Loucy (cell line): ENCODE results near the gene ERCC5.

Experiments used
- H2AFZ ChIP-seq: fragments of 200-600 bp; sonication (generic); 2 replicates; pipeline ENCODE4 v1.6.0; 2016; ENCODE audit warnings: antibody characterized with exemption, mild to moderate bottlenecking, low read length, moderate library complexity
- H3F3A ChIP-seq: fragments of 200-600 bp; 2 replicates; pipeline ENCODE4 v1.6.0; 2016; ENCODE audit warnings: antibody characterized with exemption, low read depth, mild to moderate bottlenecking
- H3K27me3 ChIP-seq: fragments of 200-600 bp; sonication (generic); 2 replicates; pipeline ENCODE4 v1.6.1; 2014; ENCODE audit warnings: low read length, mild to moderate bottlenecking; ENCODE audit not compliant: insufficient read depth, poor library complexity, severe bottlenecking
- H3K36me3 ChIP-seq: fragments of 200-600 bp; sonication (generic); 2 replicates; pipeline ENCODE4 v1.6.1; 2016; ENCODE audit warnings: low read length; ENCODE audit not compliant: insufficient read depth
- H3K4me1 ChIP-seq: fragments of 200-600 bp; sonication (generic); 2 replicates; pipeline ENCODE4 v1.5.1; 2014; ENCODE audit warnings: low read length, mild to moderate bottlenecking; ENCODE audit not compliant: insufficient read depth, poor library complexity, severe bottlenecking
- H3K4me2 ChIP-seq: fragments of 200-600 bp; sonication (generic); 2 replicates; pipeline ENCODE4 v1.6.0; 2014; ENCODE audit warnings: antibody characterized with exemption, low read length, low read depth, mild to moderate bottlenecking; ENCODE audit not compliant: poor library complexity, severe bottlenecking
- H3K4me3 ChIP-seq: fragments of 200-600 bp; sonication (generic); 2 replicates; pipeline ENCODE4 v1.5.1; 2014; ENCODE audit warnings: low read length, mild to moderate bottlenecking, mixed read lengths; ENCODE audit not compliant: poor library complexity, severe bottlenecking
- H3K79me2 ChIP-seq: fragments of 200-600 bp; sonication (generic); 2 replicates; pipeline ENCODE4 v1.6.1; 2014; ENCODE audit warnings: low read length; ENCODE audit not compliant: insufficient read depth
- H3K9ac ChIP-seq: fragments of 200-600 bp; sonication (generic); 2 replicates; pipeline ENCODE4 v1.6.0; 2014; ENCODE audit warnings: mild to moderate bottlenecking, low read depth, low read length, moderate library complexity; ENCODE audit not compliant: poor library complexity, severe bottlenecking
- H3K9me2 ChIP-seq: fragments of 200-600 bp; sonication (generic); replicated peaks from 2 replicates; pipeline ENCODE4 v1.6.1; 2016; ENCODE audit warnings: low read depth, low read length, mixed read lengths
- H3K9me3 ChIP-seq: fragments of 200-600 bp; sonication (generic); 2 replicates; pipeline ENCODE4 v1.6.1; 2014; ENCODE audit warnings: mild to moderate bottlenecking, antibody characterized with exemption, low read length, low read depth; ENCODE audit not compliant: insufficient read depth
- H4K20me1 ChIP-seq: fragments of 200-600 bp; sonication (generic); 2 replicates; pipeline ENCODE4 v1.6.0; 2014; ENCODE audit warnings: antibody characterized with exemption, low read length, mild to moderate bottlenecking; ENCODE audit not compliant: insufficient read depth, poor library complexity, severe bottlenecking
- CTCF ChIP-seq: fragments of 200-600 bp; sonication (generic); conservative IDR thresholded peaks from 2 replicates; pipeline ENCODE4 v1.5.1; 2014; ENCODE audit warnings: mild to moderate bottlenecking, antibody characterized with exemption, low read length
- EZH2phosphoT487 ChIP-seq: fragments of 200-600 bp; IDR thresholded peaks from 2 replicates; pipeline ENCODE4 v1.6.1; 2018; ENCODE audit warnings: antibody characterized with exemption, mild to moderate bottlenecking, moderate library complexity, borderline replicate concordance

The ERCC5 gene

GRCh38 chr13:102845630-102846260 lies at the start of gene ERCC5:
ERCC5 (plus strand) TSS chr13:102846032; CDS start chr13:102846267, 235 bp downstream.
- peaks cover 56% of the 10 kb centered on the region for H3K79me2 ChIP-seq

DNA sequence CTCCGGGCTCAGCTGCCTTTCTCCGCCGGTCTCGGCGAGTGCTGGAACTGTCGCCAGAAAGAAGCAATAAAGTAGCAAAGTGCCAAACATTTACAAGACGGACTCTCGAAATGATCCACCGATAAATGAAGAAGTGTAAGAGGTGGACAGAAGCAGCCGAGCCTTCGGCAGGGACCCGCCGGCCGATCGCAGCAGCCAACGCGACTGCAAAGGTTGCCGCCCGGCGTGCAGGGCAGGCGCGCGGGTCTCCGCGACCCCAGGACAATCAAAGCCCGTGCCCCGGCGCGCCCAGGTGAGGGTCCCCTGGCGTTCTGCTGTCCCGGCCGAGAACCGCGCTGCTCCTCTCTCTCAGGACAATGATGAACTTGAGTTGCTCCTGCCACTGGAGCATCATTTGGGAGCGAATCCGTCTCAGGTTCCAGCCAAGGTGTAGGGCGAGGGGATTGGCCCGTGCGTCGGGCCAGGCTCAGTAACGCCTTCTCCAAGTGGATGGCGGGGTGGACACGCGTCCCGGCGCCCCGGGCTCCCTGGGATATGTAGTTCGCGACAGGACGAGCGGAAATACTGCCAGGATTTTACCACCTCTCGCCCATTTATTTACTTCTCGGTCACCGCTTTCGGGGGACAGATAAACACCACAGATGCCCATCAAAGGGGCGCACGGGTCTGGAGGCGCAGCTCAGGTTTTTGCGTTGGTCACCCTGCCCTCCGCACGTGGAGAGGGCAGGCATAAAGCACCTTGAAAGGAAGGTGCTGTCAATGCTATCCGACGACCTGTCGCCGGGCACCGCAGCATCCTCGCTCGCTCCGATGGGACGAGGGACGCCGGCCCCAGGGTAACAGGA lies 47.0 kb upstream of the ERCC5 start, which contains the start of the genes BIVM and POGLUT2:
Gene BIVM (plus strand): TSS at position 539 of the 845 bp plus-strand sequence. CDS start 8,149 bp downstream, outside the sequence.
Gene POGLUT2 (minus strand): TSS at position 396 of the 845 bp plus-strand sequence. CDS start 306 bp downstream, at position 90.
- H3K9me2 ChIP-seq: no peaks in the 10 kb centered on the region
- H3K27me3 ChIP-seq: no peaks in the 10 kb centered on the region
- H3K4me3 ChIP-seq: peak within 1 kb of the TSS; percentile 80
- peak within 1 kb of the TSS; percentile 90; the same call in 1 of the 2 replicates for H2AFZ ChIP-seq
- H3K36me3 ChIP-seq: no peaks in the 10 kb centered on the region
- H3K9ac ChIP-seq: no peak within 1 kb of the TSS
- TF ChIP-seq EZH2phosphoT487 (no peak), CTCF (no peak)
- H3K4me1 ChIP-seq: peaks cover 9% of the 10 kb centered on the region
- H3K9me3 ChIP-seq: no peaks in the 10 kb centered on the region
- H4K20me1 ChIP-seq: no peaks in the 10 kb centered on the region
- H3F3A ChIP-seq: no peaks in the 10 kb centered on the region
- no peaks in the 10 kb centered on the region for H3K79me2 ChIP-seq
- peak within 1 kb of the TSS; percentile 77 for H3K4me2 ChIP-seq

More at GRCh38 chr13:102845630-102846260, at the start of gene ERCC5:
- H3K9me3 ChIP-seq: no peaks in the 10 kb centered on the region
- H3K27me3 ChIP-seq: no peaks in the 10 kb centered on the region
- H2AFZ ChIP-seq: peak within 1 kb of the TSS; percentile 79
- TF ChIP-seq EZH2phosphoT487 (no peak), CTCF (no peak; the same call in 1 of the 2 replicates)
- peak within 1 kb of the TSS; percentile 100 for H3K9ac ChIP-seq
- peaks cover 36% of the 10 kb centered on the region for H4K20me1 ChIP-seq
- H3F3A ChIP-seq: no peaks in the 10 kb centered on the region
- no peaks in the 10 kb centered on the region for H3K9me2 ChIP-seq
- no peaks in the 10 kb centered on the region for H3K36me3 ChIP-seq
- peaks cover 39% of the 10 kb centered on the region for H3K4me1 ChIP-seq
- H3K4me3 ChIP-seq: peak within 1 kb of the TSS; percentile 97
- H3K4me2 ChIP-seq: peak within 1 kb of the TSS; percentile 95

- Histone ChIP-seq H3K4me1 (peaks cover 9% of the 10 kb centered on the region), H3K36me3 (no peaks in the 10 kb centered on the region), H3K9me2 (no peaks in the 10 kb centered on the region), H3K4me2 (peak overlapping the region; percentile 77), H3K79me2 (no peaks in the 10 kb centered on the region), H2AFZ (peak overlapping the region; percentile 90; the same call in 1 of the 2 replicates), H3F3A (no peaks in the 10 kb centered on the region), H3K4me3 (peak overlapping the region; percentile 80), H4K20me1 (no peaks in the 10 kb centered on the region), H3K9me3 (no peaks in the 10 kb centered on the region), H3K9ac (no peak overlapping the region), H3K27me3 (no peaks in the 10 kb centered on the region)
- TF ChIP-seq EZH2phosphoT487 (no peak), CTCF (no peak)
Observed at GRCh38 chr13:102799426-102800144, 46.2 kb upstream of the ERCC5 start.
